Melanocyte of skin (primary cell): ENCODE results near the gene CTNND1. TPM values are rescaled to one million over a fixed set of nuclear protein-coding genes. Genes with fewer than 3 reads are reported as not detected.

Experiments used
- small RNA-seq, 2 donors: library from RNA; depleted of rRNA; stranded (forward); fragments of <200 nt; gene quantifications; one replicate each; pipeline ENCODE3, GENCODE V24; 2012
- total RNA-seq, 2 donors: library from RNA; depleted of rRNA; stranded (reverse); fragments of >200 nt; gene quantifications; 2 replicates each; pipeline ENCODE4 v1.2.3, GENCODE V29; 2012

CTNND1 gene, protein sequence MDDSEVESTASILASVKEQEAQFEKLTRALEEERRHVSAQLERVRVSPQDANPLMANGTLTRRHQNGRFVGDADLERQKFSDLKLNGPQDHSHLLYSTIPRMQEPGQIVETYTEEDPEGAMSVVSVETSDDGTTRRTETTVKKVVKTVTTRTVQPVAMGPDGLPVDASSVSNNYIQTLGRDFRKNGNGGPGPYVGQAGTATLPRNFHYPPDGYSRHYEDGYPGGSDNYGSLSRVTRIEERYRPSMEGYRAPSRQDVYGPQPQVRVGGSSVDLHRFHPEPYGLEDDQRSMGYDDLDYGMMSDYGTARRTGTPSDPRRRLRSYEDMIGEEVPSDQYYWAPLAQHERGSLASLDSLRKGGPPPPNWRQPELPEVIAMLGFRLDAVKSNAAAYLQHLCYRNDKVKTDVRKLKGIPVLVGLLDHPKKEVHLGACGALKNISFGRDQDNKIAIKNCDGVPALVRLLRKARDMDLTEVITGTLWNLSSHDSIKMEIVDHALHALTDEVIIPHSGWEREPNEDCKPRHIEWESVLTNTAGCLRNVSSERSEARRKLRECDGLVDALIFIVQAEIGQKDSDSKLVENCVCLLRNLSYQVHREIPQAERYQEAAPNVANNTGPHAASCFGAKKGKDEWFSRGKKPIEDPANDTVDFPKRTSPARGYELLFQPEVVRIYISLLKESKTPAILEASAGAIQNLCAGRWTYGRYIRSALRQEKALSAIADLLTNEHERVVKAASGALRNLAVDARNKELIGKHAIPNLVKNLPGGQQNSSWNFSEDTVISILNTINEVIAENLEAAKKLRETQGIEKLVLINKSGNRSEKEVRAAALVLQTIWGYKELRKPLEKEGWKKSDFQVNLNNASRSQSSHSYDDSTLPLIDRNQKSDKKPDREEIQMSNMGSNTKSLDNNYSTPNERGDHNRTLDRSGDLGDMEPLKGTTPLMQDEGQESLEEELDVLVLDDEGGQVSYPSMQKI
- total RNA-seq = 100 to 1,000 TPM; 119 to 165 TPM

DNA sequence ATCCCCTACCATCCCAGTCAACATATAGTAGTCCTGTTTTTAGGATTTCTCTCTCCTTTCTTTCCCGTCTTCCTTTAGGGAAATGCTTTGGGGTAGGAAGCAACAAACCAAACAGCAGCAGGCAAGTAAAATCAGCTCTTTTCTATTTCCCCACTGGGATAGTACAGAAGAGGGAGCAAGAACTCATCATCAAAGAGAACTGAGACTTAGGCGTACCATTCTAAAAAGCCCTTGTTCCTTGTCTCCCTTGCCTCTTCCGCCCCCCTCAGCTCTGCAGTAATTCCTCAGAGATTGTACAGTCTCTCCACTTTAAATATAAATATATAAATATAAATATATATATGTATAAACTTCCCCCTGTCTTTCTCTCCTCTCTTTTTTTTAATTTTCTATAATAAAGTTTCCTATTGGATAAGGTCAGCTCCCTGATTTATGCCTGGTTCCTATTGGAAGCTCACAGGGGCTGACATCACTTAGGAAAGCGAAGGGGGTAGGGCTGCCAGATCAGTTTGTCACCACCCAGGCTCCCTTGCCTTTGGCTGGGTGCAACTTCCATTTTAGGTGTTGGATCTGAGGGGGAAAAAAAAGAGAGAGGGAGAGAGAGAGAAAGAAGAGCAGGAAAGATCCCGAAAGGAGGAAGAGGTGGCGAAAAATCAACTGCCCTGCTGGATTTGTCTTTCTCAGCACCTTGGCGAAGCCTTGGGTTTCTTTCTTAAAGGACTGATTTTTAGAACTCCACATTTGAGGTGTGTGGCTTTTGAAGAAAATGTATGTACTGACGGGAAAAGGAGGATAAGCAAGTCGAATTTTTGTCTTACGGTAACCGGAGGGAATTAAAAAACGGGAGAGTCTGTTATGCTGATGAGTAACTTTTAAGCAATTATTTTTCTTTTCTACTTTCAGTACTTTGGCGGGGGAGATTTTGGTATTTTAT, at the start of gene CTNND1:
CTNND1 (plus strand) TSS at position 502 of the 934 bp plus-strand sequence. CDS start 29,677 bp downstream, outside the sequence.

DNA sequence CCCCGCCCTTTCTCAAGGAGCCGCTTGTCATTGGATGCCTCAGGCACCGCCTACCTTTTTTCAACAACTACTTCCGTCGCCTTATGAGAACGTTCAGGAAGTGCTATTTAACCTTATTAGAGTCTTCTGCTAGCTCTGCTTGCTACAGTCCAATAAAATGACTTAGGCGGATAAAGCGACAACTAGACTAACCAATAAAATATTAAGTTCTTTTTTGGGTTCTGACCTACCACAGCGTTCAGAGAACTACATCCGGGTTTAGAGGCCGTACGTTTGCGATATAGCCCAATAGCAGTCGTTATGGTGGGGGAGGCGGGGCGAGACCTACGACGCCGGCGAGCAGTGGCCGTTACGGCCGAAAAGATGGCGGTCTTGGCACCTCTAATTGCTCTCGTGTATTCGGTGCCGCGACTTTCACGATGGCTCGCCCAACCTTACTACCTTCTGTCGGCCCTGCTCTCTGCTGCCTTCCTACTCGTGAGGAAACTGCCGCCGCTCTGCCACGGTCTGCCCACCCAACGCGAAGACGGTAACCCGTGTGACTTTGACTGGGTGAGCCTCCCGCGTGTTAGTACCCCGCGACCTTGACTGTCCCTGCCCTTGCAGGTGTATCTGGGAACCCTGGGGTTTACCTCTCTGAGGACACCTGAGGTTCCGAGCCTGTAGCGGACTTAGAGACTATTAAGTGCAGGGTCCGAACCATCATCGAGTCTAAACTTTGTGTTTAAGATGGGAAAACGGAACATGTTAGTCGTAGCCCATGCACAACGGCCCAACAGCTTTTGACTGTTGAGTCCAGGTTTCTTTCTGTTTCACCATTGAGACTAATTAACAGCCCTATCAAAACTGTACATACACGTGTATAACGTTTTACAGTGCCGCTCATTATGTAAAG, 49.1 kb upstream of the CTNND1 start, which contains the start of gene TMX2:
TMX2 (plus strand) TSS at position 338 of the 895 bp plus-strand sequence; CDS start at position 364, 26 bp downstream.

DNA sequence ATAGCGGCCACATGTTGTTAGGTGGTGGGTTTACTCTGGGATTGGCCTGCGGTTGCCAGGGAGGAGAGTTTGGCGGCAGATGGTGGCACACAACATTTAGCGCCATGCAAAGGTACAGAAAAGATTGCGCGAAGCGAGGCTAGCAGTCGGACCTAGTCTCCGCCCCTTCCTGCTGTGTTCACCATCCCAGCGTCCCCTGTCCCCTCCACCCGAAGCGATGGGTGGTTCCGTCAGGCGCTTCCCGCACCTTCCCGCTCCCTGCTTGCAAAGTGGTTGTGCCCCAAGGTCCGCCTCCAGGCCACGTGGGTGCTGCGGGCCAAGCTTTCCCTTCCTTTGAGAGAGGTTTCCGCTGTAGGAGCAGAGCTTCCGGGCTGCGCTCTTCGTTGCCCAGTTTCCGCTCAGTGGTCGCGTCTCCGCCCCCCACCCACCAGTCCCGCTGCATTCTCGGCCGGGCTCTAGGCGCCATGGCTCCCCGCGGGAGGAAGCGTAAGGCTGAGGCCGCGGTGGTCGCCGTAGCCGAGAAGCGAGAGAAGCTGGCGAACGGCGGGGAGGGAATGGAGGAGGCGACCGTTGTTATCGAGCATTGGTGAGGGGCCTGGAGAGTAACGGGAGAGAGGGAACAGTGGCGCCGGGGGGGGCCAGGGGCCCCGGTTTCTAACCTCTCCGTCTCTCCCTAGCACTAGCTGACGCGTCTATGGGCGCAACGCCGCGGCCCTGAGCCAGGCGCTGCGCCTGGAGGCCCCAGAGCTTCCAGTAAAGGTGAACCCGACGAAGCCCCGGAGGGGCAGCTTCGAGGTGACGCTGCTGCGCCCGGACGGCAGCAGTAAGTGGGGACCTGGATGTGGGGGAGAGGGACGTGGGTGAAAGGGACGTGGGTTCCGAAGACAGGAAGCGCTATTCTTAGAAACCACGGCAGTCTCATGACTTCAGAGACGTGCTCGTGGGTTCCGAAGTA, 20.2 kb upstream of the CTNND1 start, which contains the start of gene SELENOH:
SELENOH (plus strand) TSS at position 360 of the 955 bp plus-strand sequence; CDS start at position 465, 105 bp downstream.

DNA sequence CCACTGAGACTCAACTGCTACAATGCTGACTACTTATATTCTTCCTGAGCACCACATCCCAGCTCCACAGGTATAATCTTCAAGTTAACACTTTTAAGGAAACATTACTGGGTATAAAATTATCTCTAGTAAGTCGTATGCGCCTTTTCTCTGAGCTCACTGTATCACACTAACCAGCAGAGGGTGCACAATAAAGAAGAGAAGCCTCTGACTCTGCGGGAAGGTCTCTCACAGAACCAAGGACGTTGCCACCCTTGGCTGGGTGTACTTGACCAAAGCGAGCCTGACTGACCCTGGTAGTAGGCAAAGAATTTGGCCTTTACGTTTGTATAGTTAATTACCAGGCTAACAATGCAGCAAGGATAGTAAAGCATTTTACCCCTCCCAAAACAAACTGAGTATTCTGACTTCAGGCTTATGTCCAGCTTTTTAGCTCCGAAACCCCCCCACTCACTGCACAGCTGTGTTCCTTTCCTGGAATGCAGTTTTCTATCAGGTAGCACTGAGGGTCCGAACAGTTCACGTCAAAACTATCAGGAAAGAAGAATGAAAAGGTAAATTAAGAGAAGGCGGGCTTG, 9.8 kb upstream of the CTNND1 start, which contains the start of gene BTBD18:
BTBD18 (minus strand) TSS at position 144 of the 578 bp plus-strand sequence. CDS start 631 bp downstream, outside the sequence.

Small RNA genes within 50 kb of the gene (small RNA-seq; reads per million reads assigned to genes)
- gene AP001931.1 = 0 reads per million in 2 donors
- 0 reads per million in 2 donors for gene TMX2-CTNND1

Other genes with a start within 250 kb of the CTNND1 start
- gene SLC43A1, start 246.1 kb upstream of the CTNND1 start, total RNA-seq = 10 to 100 TPM in 1 of 2 donors, 1 to 10 TPM in 1; 5.2 to 17.0 TPM
- 10 to 100 TPM; 19.6 to 72.9 TPM for gene TIMM10, start 231.0 kb upstream of the CTNND1 start, total RNA-seq
- gene SMTNL1, start 224.2 kb upstream of the CTNND1 start, total RNA-seq = not detected
- 100 to 1,000 TPM; 169 to 295 TPM for gene UBE2L6, start 194.1 kb upstream of the CTNND1 start, total RNA-seq
- 1 to 10 TPM; 8.3 to 8.9 TPM for gene SERPING1, start 164.1 kb upstream of the CTNND1 start, total RNA-seq
- gene YPEL4, start 111.9 kb upstream of the CTNND1 start, total RNA-seq = 1 to 10 TPM in 1 of 2 donors, under 1 TPM in 1; 0.33 to 1.4 TPM
- gene CLP1, start 104.0 kb upstream of the CTNND1 start, total RNA-seq = 10 to 100 TPM; 14.1 to 26.6 TPM
- gene ZDHHC5, start 93.7 kb upstream of the CTNND1 start, total RNA-seq = 10 to 100 TPM; 42.3 to 56.3 TPM
- gene MED19, start 49.6 kb upstream of the CTNND1 start, total RNA-seq = 10 to 100 TPM; 12.7 to 17.3 TPM
- 100 to 1,000 TPM in 1 of 2 donors, 10 to 100 TPM in 1; 91.9 to 141 TPM for gene TMX2, start 49.2 kb upstream of the CTNND1 start, total RNA-seq
- 10 to 100 TPM; 67.6 to 82.2 TPM for gene SELENOH, start 20.3 kb upstream of the CTNND1 start, total RNA-seq
- gene BTBD18, start 10.0 kb upstream of the CTNND1 start, total RNA-seq = not detected